Astrocyte (in vitro differentiated cells and primary cell): ENCODE measurements around the gene LTBP3.
A peak's percentile ranks its signal among the peaks of the same experiment; 100 is the strongest.

Experiments
- EZH2 ChIP-seq: IDR thresholded peaks from 2 replicates; pipeline ENCODE4 v1.6.1; 2012; ENCODE audit warnings: mild to moderate bottlenecking, low read length, inconsistent platforms; ENCODE audit not compliant: insufficient read depth
- TF ChIP-seq, protein P1 (sequence below): IDR thresholded peaks from 2 replicates; pipeline ENCODE4 v1.5.1; 2011; ENCODE audit warnings: low read depth, mild to moderate bottlenecking, inconsistent platforms, low read length, moderate library complexity; ENCODE audit not compliant: insufficient read depth

DNA sequence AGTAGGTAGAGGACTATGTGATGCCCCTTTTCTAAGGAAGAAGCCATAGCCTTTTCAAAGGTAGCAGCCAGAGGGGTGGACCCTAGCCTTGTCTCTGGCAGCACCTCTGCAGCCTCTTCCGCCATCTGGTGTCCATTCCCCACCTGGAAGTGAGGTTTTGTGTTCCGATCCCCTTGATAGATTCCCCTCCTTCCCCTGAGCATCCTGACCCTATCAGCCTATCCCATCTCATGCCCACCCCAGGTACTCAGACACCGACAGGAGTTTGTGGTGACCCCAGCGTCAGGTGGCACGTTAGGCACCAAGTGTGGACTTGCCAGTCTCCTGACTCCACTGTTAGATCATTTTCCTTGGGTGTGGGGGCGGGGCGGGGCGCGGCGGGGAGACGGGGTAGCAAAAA, 13.8 kb upstream of the LTBP3 start:
- TF ChIP-seq EZH2, result no peak
- TF ChIP-seq, protein P1, sequence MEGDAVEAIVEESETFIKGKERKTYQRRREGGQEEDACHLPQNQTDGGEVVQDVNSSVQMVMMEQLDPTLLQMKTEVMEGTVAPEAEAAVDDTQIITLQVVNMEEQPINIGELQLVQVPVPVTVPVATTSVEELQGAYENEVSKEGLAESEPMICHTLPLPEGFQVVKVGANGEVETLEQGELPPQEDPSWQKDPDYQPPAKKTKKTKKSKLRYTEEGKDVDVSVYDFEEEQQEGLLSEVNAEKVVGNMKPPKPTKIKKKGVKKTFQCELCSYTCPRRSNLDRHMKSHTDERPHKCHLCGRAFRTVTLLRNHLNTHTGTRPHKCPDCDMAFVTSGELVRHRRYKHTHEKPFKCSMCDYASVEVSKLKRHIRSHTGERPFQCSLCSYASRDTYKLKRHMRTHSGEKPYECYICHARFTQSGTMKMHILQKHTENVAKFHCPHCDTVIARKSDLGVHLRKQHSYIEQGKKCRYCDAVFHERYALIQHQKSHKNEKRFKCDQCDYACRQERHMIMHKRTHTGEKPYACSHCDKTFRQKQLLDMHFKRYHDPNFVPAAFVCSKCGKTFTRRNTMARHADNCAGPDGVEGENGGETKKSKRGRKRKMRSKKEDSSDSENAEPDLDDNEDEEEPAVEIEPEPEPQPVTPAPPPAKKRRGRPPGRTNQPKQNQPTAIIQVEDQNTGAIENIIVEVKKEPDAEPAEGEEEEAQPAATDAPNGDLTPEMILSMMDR, result peak; percentile 24
